Type B pancreatic cell (in vitro differentiated cells): ENCODE data around the gene LARGE2. TPM values are rescaled to one million over a fixed set of nuclear protein-coding genes. Genes with fewer than 3 reads are reported as not detected.

Experiments used
- DNase-seq: peaks from one replicate; pipeline ENCODE4 v3.0.0; 2021; ENCODE audit warnings: mixed read lengths; ENCODE audit not compliant: unreplicated experiment; ENCODE audit errors: extremely low spot score
- H3K27ac Mint-ChIP-seq: 2 replicates; pipeline ENCODE4 v1.8.0; 2021; ENCODE audit warnings: mild to moderate bottlenecking, mixed read lengths
- H3K27me3 Mint-ChIP-seq: 2 replicates; pipeline ENCODE4 v1.8.0; 2021; ENCODE audit warnings: mixed read lengths
- H3K36me3 Mint-ChIP-seq: 2 replicates; pipeline ENCODE4 v1.8.0; 2021; ENCODE audit warnings: mixed read lengths
- H3K4me1 Mint-ChIP-seq: one replicate; pipeline ENCODE4 v1.8.0; 2021; ENCODE audit warnings: mixed read lengths; ENCODE audit not compliant: unreplicated experiment
- H3K4me3 Mint-ChIP-seq: 2 replicates; pipeline ENCODE4 v1.8.0; 2021; ENCODE audit warnings: mild to moderate bottlenecking, mixed read lengths
- H3K9me3 Mint-ChIP-seq: 2 replicates; pipeline ENCODE4 v1.8.0; 2021; ENCODE audit warnings: mixed read lengths
- CTCF ChIP-seq: fragments of 200-600 bp; sonication (generic); conservative IDR thresholded peaks from 2 replicates; pipeline ENCODE4 v1.5.0; 2021; ENCODE audit warnings: antibody characterized with exemption, mild to moderate bottlenecking
- total RNA-seq: library from RNA; stranded (reverse); gene quantifications from 2 replicates; pipeline ENCODE4 v1.2.1, GENCODE V29; 2021; ENCODE audit warnings: low replicate concordance

LARGE2 gene
- total RNA-seq, 1 donor from 2014 or later: 12.4 TPM

GRCh38 chr11:45906965-45907611, 15.4 kb upstream of the LARGE2 start, which contains the start of gene FREY1:
TSS of gene FREY1 (minus strand) at chr11:45907271. CDS start at chr11:45907245, 26 bp downstream.
- no peak for TF ChIP-seq CTCF
- Mint-ChIP-seq H3K4me1 (peaks cover 4% of the 10 kb centered on the region), H3K27ac (no peak within 1 kb of the TSS), H3K4me3 (no peak within 1 kb of the TSS), H3K36me3 (no peaks in the 10 kb centered on the region), H3K27me3 (no peaks in the 10 kb centered on the region), H3K9me3 (no peaks in the 10 kb centered on the region)
- no peak for DNase-seq

GRCh38 chr11:45907911-45908370, 14.5 kb upstream of the LARGE2 start:
- no peaks in the 10 kb centered on the region for H3K36me3 Mint-ChIP-seq
- H3K27ac Mint-ChIP-seq: no peak overlapping the region
- H3K27me3 Mint-ChIP-seq: no peaks in the 10 kb centered on the region
- peaks cover 4% of the 10 kb centered on the region for H3K4me1 Mint-ChIP-seq
- TF ChIP-seq CTCF: no peak
- no peak overlapping the region for H3K4me3 Mint-ChIP-seq
- no peaks in the 10 kb centered on the region for H3K9me3 Mint-ChIP-seq
- no peak for DNase-seq

GRCh38 chr11:45909594-45910475, 12.6 kb upstream of the LARGE2 start:
- DNase-seq: no peak
- TF ChIP-seq CTCF: no peak
- peaks cover 4% of the 10 kb centered on the region for H3K4me1 Mint-ChIP-seq
- no peak overlapping the region for H3K27ac Mint-ChIP-seq
- no peak overlapping the region for H3K4me3 Mint-ChIP-seq
- no peaks in the 10 kb centered on the region for H3K9me3 Mint-ChIP-seq
- no peaks in the 10 kb centered on the region for H3K27me3 Mint-ChIP-seq
- H3K36me3 Mint-ChIP-seq: no peaks in the 10 kb centered on the region

- TF ChIP-seq CTCF: no peak
- H3K9me3 Mint-ChIP-seq: no peaks in the 10 kb centered on the region
- no peak overlapping the region for H3K4me3 Mint-ChIP-seq
- no peak overlapping the region for H3K27ac Mint-ChIP-seq
- H3K36me3 Mint-ChIP-seq: no peaks in the 10 kb centered on the region
- DNase-seq: no peak
- H3K4me1 Mint-ChIP-seq: peaks cover 4% of the 10 kb centered on the region
- H3K27me3 Mint-ChIP-seq: no peaks in the 10 kb centered on the region
Measured at GRCh38 chr11:45910623-45911022, 11.8 kb upstream of the LARGE2 start.

- no peak overlapping the region for H3K27ac Mint-ChIP-seq
- no peak for TF ChIP-seq CTCF
- H3K36me3 Mint-ChIP-seq: no peaks in the 10 kb centered on the region
- H3K4me3 Mint-ChIP-seq: no peak overlapping the region
- H3K4me1 Mint-ChIP-seq: no peaks in the 10 kb centered on the region
- H3K27me3 Mint-ChIP-seq: no peaks in the 10 kb centered on the region
- H3K9me3 Mint-ChIP-seq: no peaks in the 10 kb centered on the region
- no peak for DNase-seq
Measured at GRCh38 chr11:45913514-45913913, 8.9 kb upstream of the LARGE2 start.
